Activated naive CD8-positive, alpha-beta T cell (primary cell): ENCODE measurements around the gene TMSB15C.
"Not testable (repeated sequence)": the region's sequence is repeated elsewhere in the genome, so short reads cannot be mapped to it uniquely, and the experiment has no call there.

ENCODE experiments used
- H3K27ac Mint-ChIP-seq: one replicate; pipeline ENCODE4 v1.8.0; 2021; ENCODE audit warnings: mixed read lengths
- H3K27me3 Mint-ChIP-seq: one replicate; pipeline ENCODE4 v1.8.0; 2021; ENCODE audit warnings: mixed read lengths
- H3K36me3 Mint-ChIP-seq: one replicate; pipeline ENCODE4 v1.8.0; 2021; ENCODE audit warnings: mixed read lengths
- H3K4me1 Mint-ChIP-seq: one replicate; pipeline ENCODE4 v1.8.0; 2021; ENCODE audit warnings: low read depth, mixed read lengths
- H3K4me3 Mint-ChIP-seq: one replicate; pipeline ENCODE4 v1.8.0; 2021; ENCODE audit warnings: mild to moderate bottlenecking, mixed read lengths
- H3K9me3 Mint-ChIP-seq: one replicate; pipeline ENCODE4 v1.8.0; 2021; ENCODE audit warnings: low read depth, mixed read lengths

TMSB15C gene

DNA sequence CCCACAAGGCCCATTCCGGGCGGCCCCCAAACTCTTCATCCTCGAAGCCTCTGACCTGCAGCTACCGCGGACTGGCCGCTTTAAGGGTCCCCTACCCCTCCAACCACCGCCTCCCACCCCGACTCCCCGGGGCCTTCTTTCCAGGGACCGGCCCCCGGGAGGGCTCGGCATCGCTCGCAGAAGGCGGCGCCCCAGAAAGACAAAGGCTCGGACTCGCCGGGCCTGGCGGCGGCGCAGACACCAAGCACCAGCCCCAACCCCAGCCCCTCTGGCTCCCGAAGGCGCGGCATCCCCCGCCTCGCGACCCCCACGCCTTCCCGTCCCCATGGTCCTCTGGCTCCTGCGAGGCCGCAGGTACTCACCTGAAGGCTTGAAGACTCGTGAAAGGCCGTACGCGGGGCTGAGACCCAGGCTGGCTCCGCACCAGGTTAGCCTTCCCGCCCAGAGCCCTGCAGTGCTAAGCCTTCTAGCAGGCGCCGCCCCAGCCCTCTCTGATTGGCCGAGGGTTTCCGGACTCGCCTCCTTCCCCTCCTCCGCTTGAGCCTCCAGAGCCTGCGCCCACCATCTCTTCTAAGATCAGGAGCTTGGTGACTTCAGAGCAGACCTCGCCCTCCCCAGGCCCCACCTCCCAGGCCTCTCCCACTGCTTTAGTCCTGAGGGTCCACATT is at the start of gene TMSB15C:
TSS of gene TMSB15C (minus strand) at position 459 of the 668 bp plus-strand sequence.
- not testable (repeated sequence) for H3K4me3 Mint-ChIP-seq, H3K9me3 Mint-ChIP-seq, H3K27ac Mint-ChIP-seq, H3K27me3 Mint-ChIP-seq, H3K4me1 Mint-ChIP-seq, H3K36me3 Mint-ChIP-seq

DNA sequence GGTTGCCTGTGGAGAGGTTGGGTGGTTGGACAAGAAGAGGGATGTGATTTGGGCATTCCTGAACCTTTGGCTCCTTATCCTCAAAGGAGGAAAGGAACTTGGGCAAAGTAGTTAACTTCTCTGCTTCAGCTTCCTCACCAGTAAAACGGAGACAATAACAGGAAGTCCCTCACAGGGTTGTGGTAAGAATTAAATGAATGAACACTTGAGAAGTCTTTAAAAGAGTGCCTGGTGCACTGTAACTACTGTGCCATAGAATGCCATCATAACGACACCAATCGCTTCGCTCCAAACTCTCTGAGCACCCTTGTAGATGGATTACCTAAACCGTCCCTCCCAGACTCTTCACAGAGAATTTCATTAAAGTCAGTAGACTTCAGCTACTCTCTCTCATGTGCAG is 46.8 kb upstream of the TMSB15C start:
- H3K27me3 Mint-ChIP-seq: no peaks in the 10 kb centered on the region
- H3K4me1 Mint-ChIP-seq: peaks cover 45% of the 10 kb centered on the region
- H3K9me3 Mint-ChIP-seq: no peaks in the 10 kb centered on the region
- peak overlapping the region; percentile 80 for H3K27ac Mint-ChIP-seq
- no peaks in the 10 kb centered on the region for H3K36me3 Mint-ChIP-seq
- peak overlapping the region; percentile 49 for H3K4me3 Mint-ChIP-seq

GRCh38 chrX:104118765-104119164 is 42.7 kb upstream of the TMSB15C start:
- Mint-ChIP-seq H3K27ac (no peak overlapping the region), H3K27me3 (no peaks in the 10 kb centered on the region), H3K36me3 (no peaks in the 10 kb centered on the region), H3K9me3 (no peaks in the 10 kb centered on the region), H3K4me3 (no peak overlapping the region), H3K4me1 (peaks cover 37% of the 10 kb centered on the region)

DNA sequence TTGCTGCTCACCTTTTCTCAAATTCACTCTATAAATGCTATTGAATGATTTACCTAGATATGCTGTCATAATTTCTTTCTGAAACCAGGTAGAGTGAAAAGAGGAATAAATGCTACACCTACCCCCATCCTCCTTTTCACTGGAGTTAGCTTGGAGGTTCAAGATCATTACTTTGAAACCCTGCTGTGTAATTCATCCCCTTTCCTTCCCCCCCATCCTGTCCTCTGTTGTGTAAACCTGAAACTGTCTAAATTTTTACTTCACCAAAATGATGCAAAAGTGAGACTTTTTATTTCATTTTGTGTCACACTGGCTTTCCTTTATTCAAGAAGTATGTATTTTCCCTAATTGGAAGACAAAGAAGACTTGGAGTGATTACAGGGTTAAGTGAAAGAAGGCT is 41.7 kb upstream of the TMSB15C start:
- Mint-ChIP-seq H3K4me1 (peaks cover 32% of the 10 kb centered on the region), H3K27me3 (no peaks in the 10 kb centered on the region), H3K36me3 (no peaks in the 10 kb centered on the region), H3K9me3 (no peaks in the 10 kb centered on the region), H3K4me3 (no peak overlapping the region), H3K27ac (peak overlapping the region; percentile 41)

DNA sequence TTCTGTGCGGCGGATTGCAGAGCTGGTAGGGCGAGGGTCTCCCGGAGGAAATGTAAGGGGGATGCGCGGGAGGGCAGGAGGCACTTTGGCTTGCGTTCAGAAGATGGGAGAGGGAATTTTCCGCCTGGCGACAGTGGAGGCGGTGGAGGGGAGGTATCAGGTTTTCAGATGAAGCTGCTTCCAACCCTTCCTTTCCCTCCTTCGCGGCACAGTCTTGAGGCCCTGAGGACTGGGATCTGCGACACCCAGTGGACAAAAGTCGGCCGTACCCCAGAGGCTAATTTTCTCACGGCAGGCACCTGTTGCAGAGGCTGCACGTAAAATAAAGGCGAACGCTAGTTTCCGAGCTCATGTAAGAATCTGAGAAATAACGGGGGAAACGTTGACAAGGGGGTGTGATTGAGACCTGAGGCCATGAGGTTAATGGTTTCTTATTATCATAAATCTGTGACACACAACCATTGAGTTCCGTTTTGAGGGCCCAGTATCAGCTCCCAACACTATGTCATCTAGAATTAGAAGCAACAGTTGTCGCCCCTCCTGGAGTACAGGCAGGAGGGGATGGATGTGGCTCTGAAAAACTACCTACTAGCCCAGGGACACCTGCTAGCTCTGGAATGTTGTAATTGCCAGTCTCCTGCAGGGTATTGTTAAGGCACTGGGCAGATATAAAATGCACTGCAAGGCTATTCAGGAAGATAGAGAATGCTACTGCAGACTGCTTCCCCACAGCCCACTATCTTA is 37.4 kb upstream of the TMSB15C start:
- Mint-ChIP-seq H3K36me3 (no peaks in the 10 kb centered on the region), H3K4me1 (peaks cover 42% of the 10 kb centered on the region), H3K27me3 (no peaks in the 10 kb centered on the region), H3K27ac (peak overlapping the region; percentile 64), H3K4me3 (peak overlapping the region; percentile 86), H3K9me3 (no peaks in the 10 kb centered on the region)

- Mint-ChIP-seq H3K4me1 (peaks cover 37% of the 10 kb centered on the region), H3K27me3 (no peaks in the 10 kb centered on the region), H3K4me3 (peak within 1 kb of the TSS; percentile 86), H3K9me3 (no peaks in the 10 kb centered on the region), H3K27ac (peak within 1 kb of the TSS; percentile 64), H3K36me3 (no peaks in the 10 kb centered on the region)
These were observed 36.4 kb upstream of the TMSB15C start, which contains the start of gene ZCCHC18 for GRCh38 chrX:104112326-104112951. Gene ZCCHC18 (plus strand): TSS chrX:104112523. CDS start chrX:104114112, 1,589 bp downstream.

GRCh38 chrX:104110491-104111240 is 34.6 kb upstream of the TMSB15C start:
- not testable (repeated sequence) for H3K9me3 Mint-ChIP-seq, H3K36me3 Mint-ChIP-seq, H3K27me3 Mint-ChIP-seq
- H3K27ac Mint-ChIP-seq: peak overlapping the region; percentile 76
- peak overlapping the region; percentile 86 for H3K4me3 Mint-ChIP-seq
- H3K4me1 Mint-ChIP-seq: peaks cover 39% of the 10 kb centered on the region

- Mint-ChIP-seq H3K27me3 (no peaks in the 10 kb centered on the region), H3K4me1 (peaks cover 37% of the 10 kb centered on the region), H3K36me3 (no peaks in the 10 kb centered on the region), H3K27ac (peak overlapping the region; percentile 43), H3K9me3 (no peaks in the 10 kb centered on the region), H3K4me3 (no peak overlapping the region)
These were observed 32.9 kb upstream of the TMSB15C start for GRCh38 chrX:104108955-104109354.

- Mint-ChIP-seq H3K36me3 (no peaks in the 10 kb centered on the region), H3K27ac (peak overlapping the region; percentile 12), H3K4me1 (peaks cover 24% of the 10 kb centered on the region), H3K27me3 (no peaks in the 10 kb centered on the region), H3K9me3 (no peaks in the 10 kb centered on the region), H3K4me3 (no peak overlapping the region)
These were observed 29.6 kb upstream of the TMSB15C start for GRCh38 chrX:104105330-104106262.

DNA sequence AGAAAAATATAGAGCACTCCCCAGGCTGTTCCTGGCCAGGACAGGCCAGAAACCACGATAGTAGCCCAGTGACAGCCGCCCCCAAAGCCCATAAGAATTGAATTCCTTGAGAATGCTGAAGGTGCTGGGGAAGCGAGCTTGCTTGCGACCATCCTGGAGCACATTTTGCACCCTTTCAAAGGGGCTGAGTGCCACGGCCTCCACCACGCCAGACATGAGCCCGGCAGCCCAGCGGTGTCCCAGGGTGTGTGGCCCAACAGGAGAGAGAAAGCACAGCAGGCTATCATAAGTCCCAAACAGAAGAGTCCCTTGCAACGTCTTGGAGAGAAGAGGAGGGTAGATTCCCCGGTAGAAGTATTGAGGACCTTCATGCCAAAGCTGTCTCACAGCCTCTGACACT is 28.6 kb upstream of the TMSB15C start:
- H3K4me3 Mint-ChIP-seq: no peak overlapping the region
- H3K9me3 Mint-ChIP-seq: no peaks in the 10 kb centered on the region
- H3K27me3 Mint-ChIP-seq: no peaks in the 10 kb centered on the region
- H3K36me3 Mint-ChIP-seq: no peaks in the 10 kb centered on the region
- no peak overlapping the region for H3K27ac Mint-ChIP-seq
- peaks cover 16% of the 10 kb centered on the region for H3K4me1 Mint-ChIP-seq

DNA sequence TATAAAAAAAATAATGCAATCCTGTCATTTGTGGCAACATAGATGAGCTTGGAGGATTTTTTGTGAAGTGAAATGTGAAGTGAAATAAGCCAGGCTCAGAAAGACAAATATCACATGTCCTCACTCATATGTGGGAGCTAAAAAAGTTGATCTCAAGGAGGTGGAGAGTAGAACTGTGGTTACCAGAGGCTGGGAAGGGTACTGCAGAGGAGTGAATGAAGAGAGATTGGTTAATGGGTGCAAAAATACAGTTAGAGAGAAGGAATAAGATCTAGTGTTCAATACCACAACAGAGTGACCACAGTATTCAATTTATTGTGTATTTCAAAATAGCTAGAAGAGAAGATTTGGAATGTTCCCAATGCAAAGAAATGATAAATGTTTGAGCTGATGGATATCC is 22.9 kb upstream of the TMSB15C start:
- H3K27ac Mint-ChIP-seq: no peak overlapping the region
- H3K9me3 Mint-ChIP-seq: no peaks in the 10 kb centered on the region
- no peaks in the 10 kb centered on the region for H3K27me3 Mint-ChIP-seq
- no peaks in the 10 kb centered on the region for H3K36me3 Mint-ChIP-seq
- no peak overlapping the region for H3K4me3 Mint-ChIP-seq
- H3K4me1 Mint-ChIP-seq: no peaks in the 10 kb centered on the region

- Mint-ChIP-seq H3K4me1 (no peaks in the 10 kb centered on the region), H3K27me3 (no peaks in the 10 kb centered on the region), H3K4me3 (peak overlapping the region; percentile 2), H3K27ac (no peak overlapping the region), H3K9me3 (no peaks in the 10 kb centered on the region), H3K36me3 (no peaks in the 10 kb centered on the region)
These were observed 22.2 kb upstream of the TMSB15C start for GRCh38 chrX:104098151-104098808.

GRCh38 chrX:104085919-104086318 is 9.9 kb upstream of the TMSB15C start:
- H3K4me1 Mint-ChIP-seq: no peaks in the 10 kb centered on the region
- no peak overlapping the region for H3K4me3 Mint-ChIP-seq
- H3K9me3 Mint-ChIP-seq: no peaks in the 10 kb centered on the region
- H3K36me3 Mint-ChIP-seq: no peaks in the 10 kb centered on the region
- peaks cover 2% of the 10 kb centered on the region for H3K27me3 Mint-ChIP-seq
- no peak overlapping the region for H3K27ac Mint-ChIP-seq

DNA sequence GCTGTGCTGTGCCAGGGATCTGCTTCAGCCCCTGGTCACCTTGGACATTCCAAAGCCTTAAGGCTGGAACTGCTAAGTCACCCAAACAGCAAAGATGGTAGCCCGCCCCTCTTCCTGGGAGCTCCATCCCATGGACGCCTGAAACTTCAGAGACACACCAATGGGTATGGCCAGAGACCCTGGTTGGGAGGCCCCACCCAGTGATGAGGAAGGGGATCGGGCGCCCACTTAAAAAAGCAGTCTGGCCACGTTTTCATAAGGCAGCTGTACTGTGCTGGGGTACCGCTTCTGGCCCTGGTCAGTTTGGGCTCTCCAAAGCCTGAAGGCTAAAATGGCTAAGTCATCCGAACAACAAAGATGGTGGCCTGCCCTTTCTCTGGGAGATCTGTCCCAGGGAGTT is 9.4 kb upstream of the TMSB15C start:
- peaks cover 2% of the 10 kb centered on the region for H3K27me3 Mint-ChIP-seq

More for the DNA sequence above, 9.4 kb upstream of the TMSB15C start:
- no peaks in the 10 kb centered on the region for H3K9me3 Mint-ChIP-seq
- no peaks in the 10 kb centered on the region for H3K36me3 Mint-ChIP-seq
- no peaks in the 10 kb centered on the region for H3K4me1 Mint-ChIP-seq
- no peak overlapping the region for H3K27ac Mint-ChIP-seq
- no peak overlapping the region for H3K4me3 Mint-ChIP-seq
